ENCODE measurements around the gene HMBS. TPM values are rescaled to one million over a fixed set of nuclear protein-coding genes. Genes with fewer than 3 reads are reported as not detected.

Gene HMBS
- total RNA-seq, 1 donor from 2014 or later: 58.4 TPM

DNA sequence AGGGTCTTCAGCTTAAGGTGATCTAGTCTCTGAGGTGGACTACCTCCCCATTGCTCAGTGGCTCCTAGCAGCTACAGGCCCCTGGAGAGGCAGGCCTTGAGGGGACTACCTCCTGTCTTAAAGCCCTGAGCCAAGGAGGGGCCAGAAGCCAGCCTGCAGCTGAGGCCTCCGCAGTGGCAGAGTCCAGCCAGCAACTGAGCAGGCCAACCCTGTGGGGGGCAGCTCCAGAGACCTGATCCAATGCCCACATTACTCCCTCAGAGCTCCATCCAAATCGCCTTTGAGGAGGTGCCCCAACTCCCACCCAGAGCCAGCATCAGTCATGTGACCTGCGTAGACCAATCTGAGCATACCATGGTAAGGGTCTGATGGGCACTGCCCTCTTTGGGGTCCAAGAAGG lies 25.2 kb downstream of the HMBS start:
- TF ChIP-seq, protein P1, sequence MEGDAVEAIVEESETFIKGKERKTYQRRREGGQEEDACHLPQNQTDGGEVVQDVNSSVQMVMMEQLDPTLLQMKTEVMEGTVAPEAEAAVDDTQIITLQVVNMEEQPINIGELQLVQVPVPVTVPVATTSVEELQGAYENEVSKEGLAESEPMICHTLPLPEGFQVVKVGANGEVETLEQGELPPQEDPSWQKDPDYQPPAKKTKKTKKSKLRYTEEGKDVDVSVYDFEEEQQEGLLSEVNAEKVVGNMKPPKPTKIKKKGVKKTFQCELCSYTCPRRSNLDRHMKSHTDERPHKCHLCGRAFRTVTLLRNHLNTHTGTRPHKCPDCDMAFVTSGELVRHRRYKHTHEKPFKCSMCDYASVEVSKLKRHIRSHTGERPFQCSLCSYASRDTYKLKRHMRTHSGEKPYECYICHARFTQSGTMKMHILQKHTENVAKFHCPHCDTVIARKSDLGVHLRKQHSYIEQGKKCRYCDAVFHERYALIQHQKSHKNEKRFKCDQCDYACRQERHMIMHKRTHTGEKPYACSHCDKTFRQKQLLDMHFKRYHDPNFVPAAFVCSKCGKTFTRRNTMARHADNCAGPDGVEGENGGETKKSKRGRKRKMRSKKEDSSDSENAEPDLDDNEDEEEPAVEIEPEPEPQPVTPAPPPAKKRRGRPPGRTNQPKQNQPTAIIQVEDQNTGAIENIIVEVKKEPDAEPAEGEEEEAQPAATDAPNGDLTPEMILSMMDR (conservative IDR thresholded peaks at IDR 0.05): no peak
- no peaks in the 10 kb centered on the region for H3K27me3 Mint-ChIP-seq (ENCODE audit: low read depth)
- no peaks in the 10 kb centered on the region for H3K36me3 Mint-ChIP-seq (ENCODE audit: low read depth)
- H3K9me3 Mint-ChIP-seq: no peaks in the 10 kb centered on the region
- H3K27ac Mint-ChIP-seq (ENCODE audit: unreplicated experiment): peak overlapping the region; percentile 6
- H3K4me1 Mint-ChIP-seq: peaks cover 23% of the 10 kb centered on the region
- no peak for DNase-seq (ENCODE audit: low read depth, low spot score)
- H3K4me3 Mint-ChIP-seq: peak overlapping the region; percentile 86

DNA sequence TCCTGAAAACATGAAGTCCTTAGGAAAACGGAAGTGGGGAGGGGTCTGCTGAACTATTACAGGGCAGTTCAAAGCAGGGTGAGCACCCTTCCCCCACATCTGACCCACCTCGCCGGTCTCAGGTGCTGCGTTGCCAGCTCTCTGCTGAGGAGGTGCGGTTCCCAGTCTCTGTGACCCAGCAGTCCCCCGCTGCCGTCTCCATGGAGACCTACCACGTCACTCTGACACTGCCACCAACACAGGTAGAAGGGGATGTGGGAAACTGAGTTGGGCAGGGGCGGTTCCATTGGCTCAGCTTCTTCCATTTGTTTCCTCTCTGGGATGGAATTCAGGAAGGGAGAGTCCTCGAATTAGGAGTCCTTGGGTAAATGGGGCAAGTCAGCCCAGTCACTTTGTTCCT lies 25.8 kb downstream of the HMBS start:
- no peak for DNase-seq (ENCODE audit: low read depth, low spot score)
- no peaks in the 10 kb centered on the region for H3K27me3 Mint-ChIP-seq (ENCODE audit: low read depth)
- no peaks in the 10 kb centered on the region for H3K9me3 Mint-ChIP-seq
- no peak overlapping the region for H3K27ac Mint-ChIP-seq (ENCODE audit: unreplicated experiment)
- H3K4me3 Mint-ChIP-seq: peak overlapping the region; percentile 22
- no peaks in the 10 kb centered on the region for H3K36me3 Mint-ChIP-seq (ENCODE audit: low read depth)
- H3K4me1 Mint-ChIP-seq: peaks cover 23% of the 10 kb centered on the region
- TF ChIP-seq, protein P1 (conservative IDR thresholded peaks at IDR 0.05): no peak

DNA sequence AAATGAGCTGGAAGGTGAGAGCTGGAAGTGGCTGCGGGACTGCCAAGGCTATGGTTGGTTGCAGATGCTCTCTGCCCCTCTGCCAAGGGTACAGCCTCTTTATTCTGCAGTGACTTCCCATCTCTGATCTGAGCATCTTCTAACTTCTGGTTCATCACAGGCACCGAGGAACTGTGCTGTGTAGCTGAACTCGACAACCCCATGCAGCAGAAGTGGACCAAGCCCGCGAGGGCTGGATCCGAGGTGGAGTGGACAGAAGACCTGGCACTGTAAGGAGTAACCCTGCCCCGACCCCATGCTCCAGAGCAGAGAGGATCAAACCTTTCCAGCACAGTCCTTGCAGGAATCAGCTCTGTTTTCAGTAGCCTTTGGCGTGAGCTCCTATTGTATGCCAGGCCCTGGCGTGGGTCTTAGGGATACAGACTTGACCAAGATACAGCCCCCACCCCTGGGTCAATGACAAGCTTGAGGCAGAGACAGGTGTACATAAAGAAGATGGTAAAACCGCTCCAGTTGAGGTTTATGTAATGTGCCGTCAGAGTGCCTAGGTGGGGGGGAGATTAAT lies 26.8 kb downstream of the HMBS start:
- no peaks in the 10 kb centered on the region for H3K27me3 Mint-ChIP-seq (ENCODE audit: low read depth)
- H3K4me1 Mint-ChIP-seq: peaks cover 19% of the 10 kb centered on the region
- no peak overlapping the region for H3K27ac Mint-ChIP-seq (ENCODE audit: unreplicated experiment)
- H3K4me3 Mint-ChIP-seq: peak overlapping the region; percentile 38
- TF ChIP-seq, protein P1 (conservative IDR thresholded peaks at IDR 0.05): no peak
- no peaks in the 10 kb centered on the region for H3K9me3 Mint-ChIP-seq
- no peaks in the 10 kb centered on the region for H3K36me3 Mint-ChIP-seq (ENCODE audit: low read depth)
- DNase-seq (ENCODE audit: low read depth, low spot score): no peak

DNA sequence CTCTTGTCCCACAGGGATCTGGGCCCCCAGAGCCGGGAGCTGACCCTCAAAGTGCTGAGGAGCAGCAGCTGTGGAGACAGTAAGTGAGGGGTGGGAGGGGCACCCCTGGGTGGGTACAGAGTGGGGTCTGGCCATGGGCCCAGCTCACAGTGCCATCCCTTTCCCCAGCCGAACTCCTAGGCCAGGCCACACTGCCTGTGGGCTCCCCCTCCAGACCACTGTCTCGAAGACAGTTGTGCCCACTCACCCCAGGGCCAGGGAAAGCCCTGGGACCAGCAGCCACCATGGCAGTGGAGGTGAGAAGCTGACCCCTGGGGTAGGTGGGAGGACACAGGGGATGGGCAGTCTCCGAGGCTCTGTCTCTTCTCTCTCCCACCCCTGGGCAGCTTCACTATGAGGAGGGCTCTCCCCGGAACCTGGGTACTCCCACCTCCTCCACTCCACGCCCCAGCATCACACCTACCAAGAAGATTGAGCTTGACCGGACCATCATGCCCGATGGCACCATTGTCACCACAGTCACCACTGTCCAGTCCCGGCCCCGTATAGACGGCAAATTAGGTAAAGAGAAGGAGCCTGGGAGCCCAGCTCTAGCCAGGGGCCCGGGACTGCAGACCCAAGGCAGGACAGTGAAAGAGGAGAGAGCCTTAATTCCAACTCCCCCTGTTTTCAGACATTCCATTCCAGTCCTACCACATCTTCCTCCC lies 27.8 kb downstream of the HMBS start:
- H3K36me3 Mint-ChIP-seq (ENCODE audit: low read depth): no peaks in the 10 kb centered on the region
- peaks cover 13% of the 10 kb centered on the region for H3K4me1 Mint-ChIP-seq
- TF ChIP-seq, protein P1 (conservative IDR thresholded peaks at IDR 0.05): no peak
- no peaks in the 10 kb centered on the region for H3K9me3 Mint-ChIP-seq
- no peak for DNase-seq (ENCODE audit: low read depth, low spot score)
- no peak overlapping the region for H3K27ac Mint-ChIP-seq (ENCODE audit: unreplicated experiment)
- no peaks in the 10 kb centered on the region for H3K27me3 Mint-ChIP-seq (ENCODE audit: low read depth)
- no peak overlapping the region for H3K4me3 Mint-ChIP-seq

DNA sequence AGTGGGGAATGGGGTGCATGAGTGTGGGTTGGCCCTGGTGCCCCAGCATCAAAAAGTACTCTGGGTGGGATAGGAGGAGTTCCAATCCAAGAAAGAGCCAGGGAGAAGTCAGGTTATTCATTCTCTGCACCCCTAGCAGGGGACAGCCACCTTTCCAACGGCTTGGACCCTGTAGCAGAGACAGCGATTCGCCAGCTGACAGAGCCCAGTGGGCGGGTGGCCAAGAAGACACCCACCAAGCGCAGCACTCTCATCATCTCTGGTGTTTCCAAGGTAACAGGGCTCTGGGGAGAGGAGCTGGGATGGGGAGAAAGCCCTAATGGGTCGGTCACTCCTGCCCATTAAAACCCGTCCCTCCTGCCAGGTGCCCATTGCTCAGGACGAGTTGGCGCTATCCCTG lies 29.0 kb downstream of the HMBS start:
- Mint-ChIP-seq H3K27me3 (ENCODE audit: low read depth) (no peaks in the 10 kb centered on the region), H3K27ac (ENCODE audit: unreplicated experiment) (no peak overlapping the region)

More for the DNA sequence above, 29.0 kb downstream of the HMBS start:
- Mint-ChIP-seq H3K9me3 (no peaks in the 10 kb centered on the region), H3K36me3 (ENCODE audit: low read depth) (no peaks in the 10 kb centered on the region), H3K4me1 (peaks cover 5% of the 10 kb centered on the region), H3K4me3 (no peak overlapping the region)
- DNase-seq (ENCODE audit: low read depth, low spot score): no peak
- TF ChIP-seq, protein P1 (conservative IDR thresholded peaks at IDR 0.05): no peak
